H9 (cell line): Measurements from ENCODE around the gene KLHL41. TPM values are rescaled to one million over a fixed set of nuclear protein-coding genes. Genes with fewer than 3 reads are reported as not detected.

Source experiments
- DNase-seq: peaks from one replicate; pipeline ENCODE4 v3.0.0-alpha.2; 2017
- H2AFZ ChIP-seq: one replicate; pipeline ENCODE4 v1.6.1; 2013; ENCODE audit warnings: mild to moderate bottlenecking, low read length, control low read depth, moderate library complexity
- H2AK5ac ChIP-seq: 2 replicates; pipeline ENCODE4 v1.6.1; 2013; ENCODE audit warnings: low read length, control low read depth, mixed read lengths; ENCODE audit not compliant: insufficient read length
- H2BK120ac ChIP-seq: one replicate; pipeline ENCODE4 v1.6.1; 2013; ENCODE audit warnings: low read depth, mild to moderate bottlenecking, low read length, control low read depth, inconsistent platforms; ENCODE audit not compliant: poor library complexity, severe bottlenecking
- H2BK12ac ChIP-seq: 2 replicates; pipeline ENCODE4 v1.6.1; 2013; ENCODE audit warnings: low read length, control low read depth, mixed read lengths, low read depth; ENCODE audit not compliant: insufficient read length
- H2BK15ac ChIP-seq: 2 replicates; pipeline ENCODE4 v1.6.1; 2013; ENCODE audit warnings: low read depth, low read length, control low read depth
- H2BK20ac ChIP-seq: one replicate; pipeline ENCODE4 v1.6.1; 2013; ENCODE audit warnings: low read depth, mild to moderate bottlenecking, low read length, control low read depth, inconsistent platforms; ENCODE audit not compliant: poor library complexity, severe bottlenecking
- H2BK5ac ChIP-seq: 2 replicates; pipeline ENCODE4 v1.6.1; 2013; ENCODE audit warnings: low read length, control low read depth, mixed read lengths; ENCODE audit not compliant: insufficient read length
- H3K14ac ChIP-seq: 2 replicates; pipeline ENCODE4 v1.6.1; 2013; ENCODE audit warnings: low read length, control low read depth; ENCODE audit not compliant: insufficient read depth
- H3K18ac ChIP-seq: 2 replicates; pipeline ENCODE4 v1.6.1; 2013; ENCODE audit warnings: low read depth, mild to moderate bottlenecking, mixed read lengths, low read length, control low read depth; ENCODE audit not compliant: insufficient read length
- H3K23ac ChIP-seq: 2 replicates; pipeline ENCODE4 v1.6.1; 2013; ENCODE audit warnings: low read length, control low read depth, mixed read lengths, low read depth; ENCODE audit not compliant: insufficient read length
- H3K23me2 ChIP-seq: 2 replicates; pipeline ENCODE4 v1.6.1; 2013; ENCODE audit warnings: low read depth, mild to moderate bottlenecking, mixed read lengths, low read length, control low read depth; ENCODE audit not compliant: insufficient read length, poor library complexity, severe bottlenecking
- H3K27ac ChIP-seq: 2 replicates; pipeline ENCODE4 v1.5.1; 2013; ENCODE audit warnings: low read length, control low read depth, mixed read lengths, low read depth; ENCODE audit not compliant: insufficient read length
- H3K27me3 ChIP-seq: 2 replicates; pipeline ENCODE4 v1.6.1; 2013; ENCODE audit warnings: low read length, control low read depth, inconsistent platforms; ENCODE audit not compliant: insufficient read depth
- H3K4ac ChIP-seq: 2 replicates; pipeline ENCODE4 v1.6.1; 2013; ENCODE audit warnings: low read depth, mild to moderate bottlenecking, control low read depth, inconsistent platforms, low read length, moderate library complexity
- H3K4me1 ChIP-seq: 2 replicates; pipeline ENCODE4 v1.6.1; 2013; ENCODE audit warnings: low read length, control low read depth, inconsistent platforms; ENCODE audit not compliant: insufficient read depth
- H3K4me2 ChIP-seq: 2 replicates; pipeline ENCODE4 v1.6.1; 2013; ENCODE audit warnings: low read length, control low read depth, mixed read lengths; ENCODE audit not compliant: insufficient read length, insufficient read depth
- H3K56ac ChIP-seq: 2 replicates; pipeline ENCODE4 v1.6.1; 2013; ENCODE audit warnings: low read depth, mild to moderate bottlenecking, mixed read lengths, low read length, control low read depth; ENCODE audit not compliant: insufficient read length
- H3K79me1 ChIP-seq: 2 replicates; pipeline ENCODE4 v1.6.1; 2013; ENCODE audit warnings: low read depth, mild to moderate bottlenecking, moderate library complexity, low read length, control low read depth, inconsistent platforms; ENCODE audit not compliant: insufficient read depth, poor library complexity, severe bottlenecking
- H3K79me2 ChIP-seq: 2 replicates; pipeline ENCODE4 v1.6.1; 2013; ENCODE audit warnings: low read length, control low read depth, inconsistent platforms; ENCODE audit not compliant: insufficient read depth
- H3K9ac ChIP-seq: 2 replicates; pipeline ENCODE4 v1.6.1; 2013; ENCODE audit warnings: low read length, control low read depth, mixed read lengths; ENCODE audit not compliant: insufficient read length; ENCODE audit errors: extremely low read depth
- H3K9me3 ChIP-seq: one replicate; pipeline ENCODE4 v1.6.1; 2013; ENCODE audit warnings: low read depth, low read length, inconsistent platforms; ENCODE audit not compliant: control insufficient read depth
- H3T11ph ChIP-seq: one replicate; pipeline ENCODE4 v1.6.1; 2013; ENCODE audit warnings: mild to moderate bottlenecking, low read length, control low read depth, inconsistent platforms
- H4K20me1 ChIP-seq: one replicate; pipeline ENCODE4 v1.6.1; 2013; ENCODE audit not compliant: control insufficient read depth, insufficient read length, insufficient read depth
- H4K5ac ChIP-seq: 2 replicates; pipeline ENCODE4 v1.6.1; 2013; ENCODE audit warnings: low read depth, mild to moderate bottlenecking, mixed read lengths, low read length, control low read depth; ENCODE audit not compliant: insufficient read length
- H4K8ac ChIP-seq: replicated peaks from 2 replicates; pipeline ENCODE4 v1.6.1; 2013; ENCODE audit warnings: low read length, control low read depth, mixed read lengths, low read depth; ENCODE audit not compliant: insufficient read length
- H4K91ac ChIP-seq: 2 replicates; pipeline ENCODE4 v1.6.1; 2013; ENCODE audit warnings: low read depth, mild to moderate bottlenecking, moderate library complexity, mixed read lengths, low read length, control low read depth; ENCODE audit not compliant: insufficient read length
- H3K27ac Mint-ChIP-seq, 3 experiments: 2 replicates in 2 of 3; 3 replicates in 1 of 3; pipeline ENCODE4 v1.8.0; 2020 to 2021; ENCODE audit warnings: mixed read lengths in 3 of 3, mild to moderate bottlenecking in 1 of 3, moderate library complexity in 1 of 3
- H3K27me3 Mint-ChIP-seq: 2 replicates; pipeline ENCODE4 v1.8.0; 2021; ENCODE audit warnings: low read depth, mild to moderate bottlenecking, moderate library complexity, mixed read lengths
- H3K36me3 Mint-ChIP-seq, 3 experiments: 2 replicates in 2 of 3; 3 replicates in 1 of 3; pipeline ENCODE4 v1.8.0; 2020 to 2021; ENCODE audit warnings: low read depth in 3 of 3, mixed read lengths in 3 of 3; ENCODE audit not compliant: insufficient read depth in 1 of 3
- H3K4me1 Mint-ChIP-seq, 2 experiments: 2 replicates each; pipeline ENCODE4 v1.8.0; 2020; ENCODE audit warnings: mixed read lengths in 2 of 2
- H3K4me3 Mint-ChIP-seq, 2 experiments: 2 replicates in 1 of 2; 3 replicates in 1 of 2; pipeline ENCODE4 v1.8.0; 2020 to 2021; ENCODE audit warnings: mild to moderate bottlenecking in 2 of 2, mixed read lengths in 2 of 2, moderate library complexity in 1 of 2
- H3K9me3 Mint-ChIP-seq, 2 experiments: 2 replicates in 1 of 2; 3 replicates in 1 of 2; pipeline ENCODE4 v1.8.0; 2020; ENCODE audit warnings: mild to moderate bottlenecking in 2 of 2, mixed read lengths in 2 of 2, moderate library complexity in 1 of 2
- WGBS: extraction: QIAGEN DNeasy Blood & Tissue Kit; methylation state at CpG from one replicate; pipeline ENCODE4 v1.1.7; 2013; ENCODE audit warnings: missing lambda C conversion rate, low lambda C conversion rate, mixed read lengths; ENCODE audit not compliant: insufficient read length; ENCODE audit errors: extremely low coverage; 5-methylcytosine and 5-hydroxymethylcytosine counted together
- total RNA-seq: library from RNA; stranded (reverse); gene quantifications from 2 replicates; pipeline ENCODE4 v1.2.1, GENCODE V29; 2021
- TF ChIP-seq, protein P1 (sequence below): fragments of 200-600 bp; sonication (generic); conservative IDR thresholded peaks from 3 replicates; pipeline ENCODE4 v1.8.0; 2021; ENCODE audit warnings: antibody characterized with exemption, mild to moderate bottlenecking

KLHL41 gene
- total RNA-seq, 1 experiment from 2014 or later, result not detected

DNA sequence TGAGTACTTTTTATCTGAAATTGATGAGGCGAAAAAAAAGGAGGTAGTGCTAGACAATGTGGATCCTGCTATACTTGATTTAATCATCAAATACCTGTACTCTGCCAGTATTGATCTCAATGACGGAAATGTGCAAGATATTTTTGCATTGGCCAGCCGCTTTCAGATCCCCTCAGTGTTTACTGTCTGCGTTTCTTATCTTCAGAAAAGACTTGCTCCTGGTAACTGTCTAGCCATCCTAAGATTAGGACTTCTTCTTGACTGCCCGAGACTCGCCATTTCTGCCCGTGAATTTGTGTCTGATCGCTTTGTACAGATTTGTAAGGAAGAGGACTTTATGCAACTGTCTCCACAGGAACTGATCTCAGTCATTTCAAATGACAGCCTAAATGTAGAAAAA lies 453 bp downstream of the KLHL41 start:
- H3K27me3 Mint-ChIP-seq, result no peaks in the 10 kb centered on the region; the same call in none of the 2 replicates
- H3K4me1 ChIP-seq, result no peaks in the 10 kb centered on the region
- no peak overlapping the region for H2BK5ac ChIP-seq
- no peaks in the 10 kb centered on the region for H3K23me2 ChIP-seq
- H2BK20ac ChIP-seq, result no peak overlapping the region
- H3K9me3 ChIP-seq, result no peaks in the 10 kb centered on the region
- peaks cover 0 to 6% (median 1%) of the 10 kb centered on the region in 3 experiments; a peak in 1 of 7 replicates for H3K36me3 Mint-ChIP-seq
- H3K56ac ChIP-seq, result no peak overlapping the region
- no peak for DNase-seq
- peaks cover 10 to 14% of the 10 kb centered on the region in 2 experiments for H3K4me1 Mint-ChIP-seq
- no peak overlapping the region for H3K4me2 ChIP-seq
- H2BK12ac ChIP-seq, result no peak overlapping the region
- no peak overlapping the region for H3K4ac ChIP-seq
- no peak overlapping the region for H3T11ph ChIP-seq
- no peak overlapping the region for H3K27ac Mint-ChIP-seq
- no peak overlapping the region for H3K14ac ChIP-seq
- H3K18ac ChIP-seq, result no peak overlapping the region
- no peaks in the 10 kb centered on the region for H3K79me2 ChIP-seq
- TF ChIP-seq, protein P1, sequence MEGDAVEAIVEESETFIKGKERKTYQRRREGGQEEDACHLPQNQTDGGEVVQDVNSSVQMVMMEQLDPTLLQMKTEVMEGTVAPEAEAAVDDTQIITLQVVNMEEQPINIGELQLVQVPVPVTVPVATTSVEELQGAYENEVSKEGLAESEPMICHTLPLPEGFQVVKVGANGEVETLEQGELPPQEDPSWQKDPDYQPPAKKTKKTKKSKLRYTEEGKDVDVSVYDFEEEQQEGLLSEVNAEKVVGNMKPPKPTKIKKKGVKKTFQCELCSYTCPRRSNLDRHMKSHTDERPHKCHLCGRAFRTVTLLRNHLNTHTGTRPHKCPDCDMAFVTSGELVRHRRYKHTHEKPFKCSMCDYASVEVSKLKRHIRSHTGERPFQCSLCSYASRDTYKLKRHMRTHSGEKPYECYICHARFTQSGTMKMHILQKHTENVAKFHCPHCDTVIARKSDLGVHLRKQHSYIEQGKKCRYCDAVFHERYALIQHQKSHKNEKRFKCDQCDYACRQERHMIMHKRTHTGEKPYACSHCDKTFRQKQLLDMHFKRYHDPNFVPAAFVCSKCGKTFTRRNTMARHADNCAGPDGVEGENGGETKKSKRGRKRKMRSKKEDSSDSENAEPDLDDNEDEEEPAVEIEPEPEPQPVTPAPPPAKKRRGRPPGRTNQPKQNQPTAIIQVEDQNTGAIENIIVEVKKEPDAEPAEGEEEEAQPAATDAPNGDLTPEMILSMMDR, result no peak
- no peak overlapping the region for H2AFZ ChIP-seq
- no peak overlapping the region for H2AK5ac ChIP-seq
- no peak overlapping the region for H4K8ac ChIP-seq
- no peaks in the 10 kb centered on the region for H3K27me3 ChIP-seq
- WGBS, result no CpG with 5 or more reads among the region's 8 CpGs
- H3K23ac ChIP-seq, result no peak overlapping the region
- peaks cover 0 to 6% of the 10 kb centered on the region in 2 experiments; a peak in 3 of 5 replicates for H3K9me3 Mint-ChIP-seq
- no peak overlapping the region for H4K91ac ChIP-seq
- no peak overlapping the region for H3K27ac ChIP-seq
- no peaks in the 10 kb centered on the region for H4K20me1 ChIP-seq
- H2BK15ac ChIP-seq, result no peak overlapping the region
- H3K9ac ChIP-seq, result no peak overlapping the region
- no peak overlapping the region for H3K4me3 Mint-ChIP-seq
- no peaks in the 10 kb centered on the region for H3K79me1 ChIP-seq
- H2BK120ac ChIP-seq, result no peak overlapping the region
- no peak overlapping the region for H4K5ac ChIP-seq
